Neural cell (in vitro differentiated cells): ENCODE data around the gene LRRD1. TPM values are rescaled to one million over a fixed set of nuclear protein-coding genes. Genes with fewer than 3 reads are reported as not detected.
A peak's percentile ranks its signal among the peaks of the same experiment; 100 is the strongest.

Experiments used
- H2AFZ ChIP-seq: fragments of 200-600, 300-800 bp; sonication (generic), shearing (Covaris generic); 2 replicates; pipeline ENCODE4 v1.6.0; 2014; ENCODE audit warnings: low read depth, mild to moderate bottlenecking, antibody characterized with exemption, low read length, moderate library complexity
- H3F3A ChIP-seq: fragments of 200-600 bp; shearing (Covaris generic); 2 replicates; pipeline ENCODE4 v1.6.1; 2016; ENCODE audit warnings: mild to moderate bottlenecking, moderate library complexity, mixed read lengths, antibody characterized with exemption, low read length; ENCODE audit not compliant: insufficient read depth, poor library complexity, severe bottlenecking
- H3K27ac ChIP-seq: fragments of 200-600, 300-800 bp; sonication (generic), shearing (Covaris generic); 2 replicates; pipeline ENCODE4 v1.5.1; 2014; ENCODE audit warnings: mild to moderate bottlenecking, low read length, moderate library complexity
- H3K27me3 ChIP-seq: fragments of 300-800, 200-600 bp; sonication (generic), shearing (Covaris generic); 2 replicates; pipeline ENCODE4 v1.6.0; 2014; ENCODE audit warnings: mild to moderate bottlenecking, low read depth, low read length, moderate library complexity; ENCODE audit not compliant: insufficient read depth
- H3K36me3 ChIP-seq: fragments of 300-800, 200-600 bp; sonication (generic), shearing (Covaris generic); 2 replicates; pipeline ENCODE4 v1.5.1; 2014; ENCODE audit warnings: mild to moderate bottlenecking, antibody characterized with exemption, low read length, moderate library complexity; ENCODE audit not compliant: insufficient read depth
- H3K4me2 ChIP-seq: fragments of 300-800, 200-600 bp; sonication (generic), shearing (Covaris generic); 2 replicates; pipeline ENCODE4 v1.6.0; 2014; ENCODE audit warnings: mild to moderate bottlenecking, low read length
- H3K4me3 ChIP-seq: fragments of 300-800, 200-600 bp; sonication (generic), shearing (Covaris generic); 2 replicates; pipeline ENCODE4 v1.5.1; 2014; ENCODE audit warnings: mild to moderate bottlenecking, low read length, moderate library complexity
- H3K79me2 ChIP-seq: fragments of 200-600 bp; shearing (Covaris generic); replicated peaks from 2 replicates; pipeline ENCODE4 v1.6.0; 2014; ENCODE audit warnings: mild to moderate bottlenecking, low read length, moderate library complexity; ENCODE audit not compliant: insufficient read depth
- H3K9ac ChIP-seq: fragments of 300-800, 200-600 bp; sonication (generic), shearing (Covaris generic); 2 replicates; pipeline ENCODE4 v1.6.1; 2016; ENCODE audit warnings: mild to moderate bottlenecking, low read length, mixed read lengths
- H3K9me2 ChIP-seq: fragments of 200-600 bp; shearing (Covaris generic); 2 replicates; pipeline ENCODE4 v1.6.1; 2016; ENCODE audit warnings: mild to moderate bottlenecking, low read length, mixed read lengths; ENCODE audit not compliant: insufficient read depth
- H3K9me3 ChIP-seq: fragments of 200-600, 300-800 bp; sonication (generic), shearing (Covaris generic); 2 replicates; pipeline ENCODE4 v1.6.1; 2016; ENCODE audit warnings: mild to moderate bottlenecking, mixed run types, low read length, moderate library complexity, mixed read lengths
- H4K20me1 ChIP-seq: fragments of 200-600 bp; shearing (Covaris generic); 2 replicates; pipeline ENCODE4 v1.6.1; 2016; ENCODE audit warnings: mild to moderate bottlenecking, mixed run types; ENCODE audit not compliant: insufficient read depth
- CTCF ChIP-seq: fragments of 450-650 bp; IDR thresholded peaks from 2 replicates; pipeline ENCODE4 v1.5.1; 2014; ENCODE audit warnings: antibody characterized with exemption, mild to moderate bottlenecking, moderate library complexity; ENCODE audit not compliant: poor library complexity, severe bottlenecking
- EP300 ChIP-seq: fragments of 450-650 bp; conservative IDR thresholded peaks from 2 replicates; pipeline ENCODE4 v1.6.1; 2014; ENCODE audit warnings: antibody characterized with exemption, mild to moderate bottlenecking, moderate library complexity; ENCODE audit not compliant: poor library complexity, severe bottlenecking
- EZH2 ChIP-seq: fragments of 200-600, 300-800 bp; shearing (Covaris generic), sonication (generic); IDR thresholded peaks from 2 replicates; pipeline ENCODE4 v1.6.1; 2014; ENCODE audit warnings: antibody characterized with exemption, low read length, borderline replicate concordance, mild to moderate bottlenecking; ENCODE audit not compliant: insufficient read depth, poor library complexity, severe bottlenecking
- MXI1 ChIP-seq: fragments of 450-650 bp; conservative IDR thresholded peaks from 2 replicates; pipeline ENCODE4 v1.6.1; 2014; ENCODE audit warnings: antibody characterized with exemption, mild to moderate bottlenecking; ENCODE audit not compliant: poor library complexity, severe bottlenecking
- POLR2AphosphoS5 ChIP-seq: IDR thresholded peaks from 2 replicates; pipeline ENCODE4 v1.6.1; 2012
- RAD21 ChIP-seq: fragments of 450-650 bp; conservative IDR thresholded peaks from 2 replicates; pipeline ENCODE4 v1.6.1; 2014; ENCODE audit warnings: antibody characterized with exemption, mild to moderate bottlenecking, moderate library complexity
- REST ChIP-seq: IDR thresholded peaks from 2 replicates; pipeline ENCODE4 v1.6.1; 2012; ENCODE audit warnings: borderline replicate concordance
- SMC3 ChIP-seq: fragments of 450-650 bp; conservative IDR thresholded peaks from 2 replicates; pipeline ENCODE4 v1.6.1; 2014; ENCODE audit warnings: antibody characterized with exemption, mild to moderate bottlenecking, moderate library complexity; ENCODE audit not compliant: poor library complexity
- TAF1 ChIP-seq: IDR thresholded peaks from 2 replicates; pipeline ENCODE4 v1.6.1; 2012; ENCODE audit warnings: low read depth
- polyA plus RNA-seq: library from polyadenylated mRNA; depleted of rRNA; stranded (reverse); fragments of >200 nt; gene quantifications from 2 replicates; pipeline ENCODE4 v1.2.3, GENCODE V29; 2014

The LRRD1 gene
- polyA plus RNA-seq, 1 donor from 2014 or later: 2.7 TPM

- Histone ChIP-seq H3K4me3 (peak overlapping the region; percentile 96), H3K36me3 (no peaks in the 10 kb centered on the region), H3K4me2 (no peak overlapping the region), H3F3A (no peaks in the 10 kb centered on the region), H3K27me3 (no peaks in the 10 kb centered on the region), H3K9me3 (no peaks in the 10 kb centered on the region), H4K20me1 (no peaks in the 10 kb centered on the region), H3K9me2 (no peaks in the 10 kb centered on the region), H3K9ac (peak overlapping the region; percentile 97), H3K27ac (peak overlapping the region; percentile 95), H3K79me2 (peaks cover 42% of the 10 kb centered on the region), H2AFZ (peak overlapping the region; percentile 82)
- peak; percentile 47 for TF ChIP-seq RAD21
- peak; percentile 49 for TF ChIP-seq SMC3
- peak; percentile 71 for TF ChIP-seq POLR2AphosphoS5
- peak; percentile 40 for TF ChIP-seq EP300
- no peak for TF ChIP-seq TAF1
- peak; percentile 22 for TF ChIP-seq MXI1
- TF ChIP-seq REST: no peak
- TF ChIP-seq EZH2: no peak
- peak; percentile 95 for TF ChIP-seq CTCF
These were observed 45.1 kb downstream of the LRRD1 start for GRCh38 chr7:92133737-92134270.

GRCh38 chr7:92133133-92133736, 45.7 kb downstream of the LRRD1 start:
- H3K9me3 ChIP-seq: no peaks in the 10 kb centered on the region
- H3K27ac ChIP-seq: peak overlapping the region; percentile 95
- no peaks in the 10 kb centered on the region for H4K20me1 ChIP-seq
- peak overlapping the region; percentile 96 for H3K4me3 ChIP-seq
- no peaks in the 10 kb centered on the region for H3K9me2 ChIP-seq
- peaks cover 42% of the 10 kb centered on the region for H3K79me2 ChIP-seq
- peak overlapping the region; percentile 97 for H3K9ac ChIP-seq
- no peak for TF ChIP-seq SMC3
- TF ChIP-seq REST: no peak
- TF ChIP-seq MXI1: no peak
- no peak for TF ChIP-seq RAD21
- no peak for TF ChIP-seq POLR2AphosphoS5
- no peak for TF ChIP-seq CTCF
- no peak for TF ChIP-seq TAF1
- TF ChIP-seq EZH2: no peak
- no peak for TF ChIP-seq EP300
- H3F3A ChIP-seq: no peaks in the 10 kb centered on the region
- H3K27me3 ChIP-seq: no peaks in the 10 kb centered on the region
- no peak overlapping the region for H3K4me2 ChIP-seq
- H2AFZ ChIP-seq: peak overlapping the region; percentile 82
- H3K36me3 ChIP-seq: no peaks in the 10 kb centered on the region
